B cell (primary cell): ENCODE data around the gene SLC20A1. TPM values are rescaled to one million over a fixed set of nuclear protein-coding genes. Genes with fewer than 3 reads are reported as not detected.
A peak's percentile ranks its signal among the peaks of the same experiment; 100 is the strongest.

Experiments used
- ATAC-seq: fragments of 200-7000 bp; cut with Tn5 transposase; one replicate; pipeline ENCODE4 v1.10.0; 2021; ENCODE audit warnings: low read depth, mild to moderate bottlenecking, moderate number of reproducible peaks, moderate library complexity
- CTCF ChIA-PET: fragments of 350-600 bp; sonication (Branson Sonifier 250); formaldehyde crosslinking; loops from one replicate; lab custom pipeline; 2021; ENCODE audit warnings: antibody characterized with exemption, inconsistent platforms; lab: Charles Lee
- POLR2A ChIA-PET: fragments of 350-600 bp; sonication (Branson Sonifier 250); formaldehyde crosslinking; loops from one replicate; lab custom pipeline; 2021; ENCODE audit warnings: antibody characterized with exemption; lab: Charles Lee
- DNase-seq: peaks from one replicate; pipeline ENCODE4 v3.0.0; 2013
- H2AFZ ChIP-seq: 2 replicates; pipeline ENCODE4 v1.6.1; 2012; ENCODE audit warnings: mild to moderate bottlenecking, low read depth, low read length; ENCODE audit not compliant: insufficient read depth, poor library complexity, severe bottlenecking
- H3K27ac ChIP-seq, 2 donors: 1 replicate in 1 of 2; 2 replicates in 1 of 2; pipeline ENCODE4 v1.5.1; 2012 to 2013; ENCODE audit warnings: low read length in 2 of 2, mild to moderate bottlenecking in 2 of 2, moderate library complexity in 1 of 2
- H3K27me3 ChIP-seq, 4 experiments: fragments of 200-600 bp in 1 of 4; sonication (generic) in 1 of 4; replicated peaks in 1 of 4; 1 replicate in 2 of 4; 2 replicates in 2 of 4; pipeline versions ENCODE4 v1.6.1 to v1.7.0; 2013 to 2016; ENCODE audit warnings: low read length in 3 of 4, mild to moderate bottlenecking in 2 of 4, mixed read lengths in 1 of 4, moderate library complexity in 1 of 4; ENCODE audit not compliant: insufficient read depth in 4 of 4, control insufficient read depth in 3 of 4; ENCODE audit errors: control extremely low read depth in 1 of 4
- H3K36me3 ChIP-seq, 2 experiments: replicated peaks in 1 of 2; 1 replicate in 1 of 2; 2 replicates in 1 of 2; pipeline versions ENCODE4 v1.6.1 to v1.7.1; 2013; ENCODE audit warnings: low read length in 1 of 2; ENCODE audit not compliant: insufficient read depth in 2 of 2, control insufficient read depth in 1 of 2; ENCODE audit errors: control extremely low read depth in 1 of 2, extremely low read depth in 1 of 2
- H3K4me1 ChIP-seq, 2 donors: fragments of 200-600 bp in 1 of 2; sonication (generic) in 1 of 2; 1 replicate in 1 of 2; 2 replicates in 1 of 2; pipeline versions ENCODE4 v1.5.1 to v1.6.1; 2013 to 2017; ENCODE audit warnings: low read length in 2 of 2; ENCODE audit not compliant: control insufficient read depth in 2 of 2, insufficient read depth in 2 of 2
- H3K4me2 ChIP-seq: replicated peaks from 2 replicates; pipeline ENCODE3; 2012; ENCODE audit warnings: mild to moderate bottlenecking, low read depth, low read length; ENCODE audit not compliant: poor library complexity, severe bottlenecking
- H3K4me3 ChIP-seq, 5 experiments: fragments of 200-600 bp in 1 of 5; sonication (generic) in 1 of 5; 1 replicate in 3 of 5; 2 replicates in 2 of 5; pipeline versions ENCODE4 v1.5.1 to v1.7.0; 2011 to 2016; ENCODE audit warnings: low read length in 4 of 5, mild to moderate bottlenecking in 4 of 5, low read depth in 2 of 5, control low read depth in 1 of 5, moderate library complexity in 1 of 5; ENCODE audit not compliant: insufficient read depth in 1 of 5; ENCODE audit errors: control extremely low read depth in 1 of 5, extremely low read depth in 1 of 5
- H3K79me2 ChIP-seq: fragments of 200-600 bp; sonication (generic); one replicate; pipeline ENCODE4 v1.6.0; 2016; ENCODE audit warnings: low read length; ENCODE audit not compliant: control insufficient read depth, insufficient read depth
- H3K9ac ChIP-seq: fragments of 200-600 bp; sonication (generic); 2 replicates; pipeline ENCODE4 v1.6.1; 2017; ENCODE audit warnings: mild to moderate bottlenecking, low read length, moderate library complexity
- H3K9me3 ChIP-seq, 3 donors: one replicate each; pipeline versions ENCODE4 v1.6.1 to v1.7.1; 2013; ENCODE audit warnings: low read length in 2 of 3; ENCODE audit not compliant: control insufficient read depth in 2 of 3, insufficient read depth in 1 of 3; ENCODE audit errors: control extremely low read depth in 1 of 3
- H4K20me1 ChIP-seq: 2 replicates; pipeline ENCODE4 v1.6.0; 2012; ENCODE audit warnings: mild to moderate bottlenecking, low read length; ENCODE audit not compliant: insufficient read depth, control insufficient read depth, poor library complexity, severe bottlenecking
- H3K27ac Mint-ChIP-seq: one replicate; pipeline ENCODE4 v1.8.0; 2021; ENCODE audit warnings: mixed read lengths
- H3K27me3 Mint-ChIP-seq: one replicate; pipeline ENCODE4 v1.8.0; 2021; ENCODE audit warnings: mixed read lengths
- H3K4me1 Mint-ChIP-seq: one replicate; pipeline ENCODE4 v1.8.0; 2021; ENCODE audit warnings: mixed read lengths
- H3K4me3 Mint-ChIP-seq: one replicate; pipeline ENCODE4 v1.8.0; 2021; ENCODE audit warnings: mixed read lengths
- H3K9me3 Mint-ChIP-seq: one replicate; pipeline ENCODE4 v1.8.0; 2022; ENCODE audit warnings: mixed read lengths; ENCODE audit not compliant: insufficient read depth
- CTCF ChIP-seq: fragments of 200-600 bp; IDR thresholded peaks from one replicate; pipeline ENCODE4 v1.8.0; 2022; ENCODE audit warnings: antibody characterized with exemption, mild to moderate bottlenecking
- EZH2 ChIP-seq: IDR thresholded peaks from 2 replicates; pipeline ENCODE4 v1.6.1; 2012; ENCODE audit warnings: borderline replicate concordance, low read depth, mild to moderate bottlenecking, moderate library complexity, low read length; ENCODE audit not compliant: insufficient read depth, poor library complexity, severe bottlenecking
- WGBS: methylation state at CpG from one replicate; pipeline ENCODE4 v1.1.5; 2013; ENCODE audit warnings: missing lambda C conversion rate; ENCODE audit not compliant: insufficient coverage; 5-methylcytosine and 5-hydroxymethylcytosine counted together
- intact Hi-C: fragments of 100-400 bp; cut with micrococcal nuclease; formaldehyde crosslinking; loops from one replicate; pipeline ENCODE4 v1.10.0; 2022
- polyA plus RNA-seq: library from polyadenylated mRNA; depleted of rRNA; stranded (reverse); fragments of >200 nt; gene quantifications from 2 replicates; pipeline ENCODE4 v1.2.3, GENCODE V29; 2012
- total RNA-seq, 2 donors: library from RNA; stranded (reverse); fragments of 120-200 nt in 1 of 2; gene quantifications; 1 replicate in 1 of 2; 2 replicates in 1 of 2; pipeline versions ENCODE4 v1.2.3 to v1.2.4, GENCODE V29; 2013 to 2022

Gene SLC20A1
- total and polyA plus RNA-seq, 2 donors (not counting 1 experiment from before 2014, with no cell fraction given): 16.1 to 54.9 TPM

GRCh38 chr2:112660138-112660537, 14.4 kb downstream of the SLC20A1 start:
- Mint-ChIP-seq H3K4me1 (no peaks in the 10 kb centered on the region), H3K27ac (no peak overlapping the region), H3K27me3 (no peaks in the 10 kb centered on the region), H3K9me3 (no peaks in the 10 kb centered on the region), H3K4me3 (no peak overlapping the region)
- no peaks in the 10 kb centered on the region for H4K20me1 ChIP-seq
- POLR2A ChIA-PET: no interaction called here
- CTCF ChIA-PET: interaction anchor here (0.9 kb wide), 1 partner anchor 69 kb away, joined by 3 read pairs; no protein-coding TSS in a partner anchor
- H3K27ac ChIP-seq: no peak overlapping the region
- DNase-seq (no peak), ATAC-seq (no peak)
- no peaks in the 10 kb centered on the region for H3K4me1 ChIP-seq
- peaks cover 5 to 65% of the 10 kb centered on the region in 2 experiments for H3K36me3 ChIP-seq
- H3K9ac ChIP-seq: no peak overlapping the region
- no peak overlapping the region for H3K4me3 ChIP-seq
- H2AFZ ChIP-seq: no peak overlapping the region
- no peak for TF ChIP-seq EZH2
- TF ChIP-seq CTCF: no peak
- no peaks in the 10 kb centered on the region for H3K79me2 ChIP-seq
- H3K27me3 ChIP-seq: no peaks in the 10 kb centered on the region
- H3K9me3 ChIP-seq: no peaks in the 10 kb centered on the region
- no peak overlapping the region for H3K4me2 ChIP-seq
- intact Hi-C loops: no loop called here

- Histone ChIP-seq H3K4me1 (no peaks in the 10 kb centered on the region), H3K4me3 (no peak overlapping the region), H3K9me3 (no peaks in the 10 kb centered on the region), H3K36me3 (peaks cover 5 to 65% of the 10 kb centered on the region in 2 experiments), H4K20me1 (no peaks in the 10 kb centered on the region), H2AFZ (no peak overlapping the region), H3K27me3 (no peaks in the 10 kb centered on the region), H3K27ac (no peak overlapping the region), H3K4me2 (no peak overlapping the region), H3K9ac (no peak overlapping the region), H3K79me2 (no peaks in the 10 kb centered on the region)
- Mint-ChIP-seq H3K4me3 (no peak overlapping the region), H3K4me1 (no peaks in the 10 kb centered on the region), H3K27ac (peak overlapping the region; percentile 10), H3K9me3 (no peaks in the 10 kb centered on the region), H3K27me3 (no peaks in the 10 kb centered on the region)
- intact Hi-C loops: no loop called here
- DNase-seq (no peak), ATAC-seq (no peak)
- 100% methylated on average over 6 of the region's 8 CpGs for WGBS
- ChIA-PET POLR2A (no interaction called here), CTCF (interaction anchor here (2.2 kb wide), 1 partner anchor 35 kb away, joined by 9 read pairs; no protein-coding TSS in a partner anchor)
- TF ChIP-seq CTCF (no peak), EZH2 (no peak)
These were observed 16.0 kb downstream of the SLC20A1 start for GRCh38 chr2:112661656-112662305.
